NOMO-1 (cell line): ENCODE data around the gene GOLGA8Q.
"Not testable (repeated sequence)": the region's sequence is repeated elsewhere in the genome, so short reads cannot be mapped to it uniquely, and the experiment has no call there.

ENCODE experiments used
- DNase-seq, 2 experiments: peaks; one replicate each; lab custom pipeline; 2025; ENCODE audit not compliant: unreplicated experiment in 2 of 2; lab: John Stamatoyannopoulos, UW

GOLGA8Q gene, protein sequence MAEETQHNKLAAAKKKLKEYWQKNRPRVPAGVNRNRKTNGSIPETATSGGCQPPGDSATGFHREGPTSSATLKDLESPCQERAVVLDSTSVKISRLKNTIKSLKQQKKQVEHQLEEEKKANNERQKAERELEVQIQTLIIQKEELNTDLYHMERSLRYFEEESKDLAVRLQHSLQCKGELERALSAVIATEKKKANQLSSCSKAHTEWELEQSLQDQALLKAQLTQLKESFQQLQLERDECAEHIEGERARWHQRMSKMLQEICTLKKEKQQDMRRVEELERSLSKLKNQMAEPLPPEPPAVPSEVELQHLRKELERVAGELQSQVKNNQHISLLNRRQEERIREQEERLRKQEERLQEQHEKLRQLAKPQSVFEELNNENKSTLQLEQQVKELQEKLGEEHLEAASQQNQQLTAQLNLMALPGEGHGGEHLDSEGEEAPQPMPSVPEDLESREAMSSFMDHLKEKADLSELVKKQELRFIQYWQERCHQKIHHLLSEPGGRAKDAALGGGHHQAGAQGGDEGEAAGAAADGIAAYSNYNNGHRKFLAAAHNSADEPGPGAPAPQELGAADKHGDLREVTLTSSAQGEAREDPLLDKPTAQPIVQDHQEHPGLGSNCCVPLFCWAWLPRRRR

GRCh38 chr15:30551750-30552149 lies at the start of gene GOLGA8Q:
GOLGA8Q (plus strand) TSS chr15:30552050; CDS start chr15:30552078, 28 bp downstream.
- DNase-seq = not testable (repeated sequence)

GRCh38 chr15:30502904-30503781 lies 48.7 kb upstream of the GOLGA8Q start:
- not testable (repeated sequence) for DNase-seq

DNA sequence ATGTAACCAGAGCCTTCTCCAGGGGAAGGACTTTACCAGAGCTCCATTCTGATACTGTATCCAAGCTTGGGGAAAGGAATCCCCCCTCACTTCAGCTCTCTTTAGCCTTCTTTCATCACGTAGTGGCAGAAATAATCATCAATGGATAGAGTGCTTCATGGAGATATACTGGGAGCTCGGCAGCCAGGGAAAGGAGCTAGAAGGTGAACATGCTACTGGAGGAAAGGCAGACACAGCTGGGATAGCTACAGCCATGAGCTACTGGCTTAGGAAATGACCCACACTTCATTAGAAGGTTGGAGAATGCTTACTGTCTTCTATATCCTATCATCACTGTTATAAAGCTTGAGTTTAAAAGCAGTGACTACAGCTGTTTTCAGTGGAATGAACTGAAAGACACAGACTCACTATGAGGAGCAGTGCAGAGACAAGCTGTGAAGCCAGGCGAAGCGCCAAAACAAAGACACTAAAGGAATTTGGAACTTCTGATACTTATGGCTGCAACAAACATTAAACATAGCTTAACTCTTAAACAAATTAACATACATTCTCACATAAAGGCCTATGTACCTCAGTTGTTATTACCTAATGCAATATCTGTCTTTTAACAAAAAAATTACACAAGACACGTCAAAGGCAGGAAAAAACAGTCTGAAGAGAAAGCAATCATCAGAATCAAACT lies 47.5 kb upstream of the GOLGA8Q start:
- not testable (repeated sequence) for DNase-seq

DNA sequence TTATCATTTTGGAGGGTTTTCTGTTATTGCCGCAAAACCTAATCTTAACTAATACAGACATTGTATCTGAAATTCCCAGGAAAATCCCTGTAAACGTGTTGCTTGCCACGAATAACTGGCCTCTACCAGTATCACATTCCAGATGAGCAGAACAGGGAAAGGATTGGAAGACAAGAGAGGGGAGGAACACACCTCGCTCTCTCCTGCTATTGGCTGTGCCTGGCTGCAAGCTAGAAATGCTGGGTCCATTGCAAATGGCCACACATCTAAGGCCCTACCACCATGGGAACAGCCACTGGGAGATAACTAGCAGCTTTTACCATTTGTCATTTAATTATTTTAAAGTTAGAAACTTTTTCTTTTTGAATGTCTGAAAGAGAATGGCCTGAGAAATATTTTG lies 37.3 kb upstream of the GOLGA8Q start:
- DNase-seq = not testable (repeated sequence)

DNA sequence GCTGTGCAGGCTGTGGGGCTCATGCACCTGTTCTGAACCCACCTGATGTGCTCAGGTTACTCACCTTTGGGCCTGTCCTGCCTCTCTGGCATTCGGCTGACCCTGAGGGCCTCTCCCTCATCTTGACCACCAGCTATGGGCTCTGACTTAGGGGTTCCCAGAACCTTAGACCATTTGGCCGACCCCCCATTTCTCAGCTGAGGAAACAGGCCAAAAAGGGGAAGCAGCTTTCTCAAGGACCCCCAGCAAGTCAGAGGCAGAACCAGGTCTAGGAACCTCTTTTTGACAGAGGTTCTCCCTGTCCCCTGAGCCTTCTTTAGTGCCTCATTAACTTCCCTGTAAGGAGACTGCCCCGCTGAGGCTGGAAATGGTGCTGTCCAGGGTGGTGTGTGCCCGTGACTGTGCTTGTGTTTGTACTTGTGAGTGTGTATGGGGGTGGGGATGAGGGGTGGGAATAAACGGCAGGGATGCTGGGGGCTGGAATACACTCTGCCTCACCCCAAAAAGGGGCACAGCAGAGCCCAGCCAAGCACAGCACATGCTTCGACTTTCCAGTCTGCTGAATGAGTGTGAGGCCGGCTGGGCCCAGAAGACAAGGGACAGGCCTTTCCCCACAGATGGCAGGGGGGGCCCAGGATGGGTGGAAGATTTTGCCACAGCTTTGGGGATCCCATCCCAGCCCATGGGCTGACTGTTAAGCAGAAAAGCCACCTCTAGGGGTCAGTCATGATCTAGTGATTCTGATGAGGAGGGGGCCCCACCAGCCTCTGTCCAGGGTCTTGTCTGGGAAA lies 28.2 kb upstream of the GOLGA8Q start:
- DNase-seq = not testable (repeated sequence)

GRCh38 chr15:30525912-30526311 lies 25.9 kb upstream of the GOLGA8Q start:
- not testable (repeated sequence) for DNase-seq

- DNase-seq = not testable (repeated sequence)
Observed at GRCh38 chr15:30529049-30529448, 22.8 kb upstream of the GOLGA8Q start.

DNA sequence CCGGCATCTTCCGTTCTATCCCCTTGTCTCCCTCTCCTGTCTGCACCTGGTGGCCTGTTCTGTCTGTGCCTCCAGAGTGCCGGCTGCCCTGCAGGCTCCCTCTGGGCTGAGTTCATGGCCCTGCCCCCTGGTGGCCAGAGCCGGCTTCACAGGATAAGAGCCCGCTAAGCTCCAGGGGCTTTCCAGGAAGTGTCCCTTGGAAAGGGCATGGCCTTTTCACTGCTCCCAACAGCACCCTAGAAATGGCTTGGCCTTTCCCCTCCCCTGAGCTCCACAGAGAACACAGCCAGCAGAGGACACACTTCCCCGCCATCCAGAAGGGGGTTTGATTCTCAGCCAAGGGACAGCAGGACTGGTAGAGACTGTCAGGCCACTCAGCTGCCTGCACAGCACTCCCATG lies 15.1 kb downstream of the GOLGA8Q start:
- DNase-seq = not testable (repeated sequence)

DNA sequence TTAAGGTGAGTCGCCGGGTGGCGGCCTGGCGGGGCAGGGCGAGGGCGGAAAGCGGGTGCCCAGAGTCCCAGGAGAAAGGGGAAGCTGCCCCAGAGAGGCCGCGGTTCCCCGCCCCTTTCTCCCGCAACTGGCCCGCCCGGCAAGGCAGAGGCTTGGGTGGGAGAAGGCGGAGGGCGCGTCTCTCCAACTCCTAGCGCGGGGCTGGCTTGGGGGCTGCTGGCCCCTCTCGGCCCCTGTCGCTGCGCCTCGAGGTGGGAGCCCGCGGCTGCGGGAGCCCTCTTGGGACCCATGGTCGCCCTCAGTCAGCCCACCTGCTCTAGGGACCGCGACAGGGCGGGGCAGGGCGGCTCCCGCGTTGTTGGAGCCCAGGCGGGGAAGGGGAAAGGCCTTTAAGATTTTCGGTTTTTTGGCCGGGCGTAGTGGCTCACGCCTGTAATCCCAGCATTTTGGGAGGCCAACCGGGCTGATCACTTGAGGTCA lies 21.2 kb downstream of the GOLGA8Q start:
- not testable (repeated sequence) for DNase-seq

DNA sequence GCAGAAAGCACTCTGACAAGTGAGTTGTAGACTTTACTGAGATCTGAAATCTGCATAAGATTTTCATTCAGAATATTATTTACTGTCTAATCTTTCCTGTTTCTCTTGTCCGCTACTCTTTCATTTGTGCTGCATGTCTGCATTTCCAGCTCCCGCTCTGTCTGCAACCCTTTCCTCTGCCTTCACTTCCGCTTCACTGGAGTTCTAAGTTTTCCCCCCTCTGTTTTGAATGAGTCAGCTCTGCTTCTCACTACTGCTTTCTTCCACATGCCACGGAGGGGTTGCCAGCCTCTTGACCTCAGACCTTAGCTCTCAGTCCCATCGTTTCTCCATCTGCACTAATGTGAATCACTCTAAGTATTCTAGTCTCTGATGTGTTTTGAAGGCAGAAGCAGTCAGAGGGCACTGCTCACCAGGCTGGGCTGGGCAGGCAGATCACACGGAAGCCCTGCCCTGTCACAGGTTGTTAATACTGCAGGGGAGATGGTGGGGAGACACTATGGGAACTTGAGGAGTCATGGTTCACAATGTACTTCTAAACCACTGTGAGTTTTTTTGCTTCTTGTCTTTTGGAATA lies 27.6 kb downstream of the GOLGA8Q start:
- DNase-seq = not testable (repeated sequence)

GRCh38 chr15:30580716-30581115 lies 28.9 kb downstream of the GOLGA8Q start:
- not testable (repeated sequence) for DNase-seq

DNA sequence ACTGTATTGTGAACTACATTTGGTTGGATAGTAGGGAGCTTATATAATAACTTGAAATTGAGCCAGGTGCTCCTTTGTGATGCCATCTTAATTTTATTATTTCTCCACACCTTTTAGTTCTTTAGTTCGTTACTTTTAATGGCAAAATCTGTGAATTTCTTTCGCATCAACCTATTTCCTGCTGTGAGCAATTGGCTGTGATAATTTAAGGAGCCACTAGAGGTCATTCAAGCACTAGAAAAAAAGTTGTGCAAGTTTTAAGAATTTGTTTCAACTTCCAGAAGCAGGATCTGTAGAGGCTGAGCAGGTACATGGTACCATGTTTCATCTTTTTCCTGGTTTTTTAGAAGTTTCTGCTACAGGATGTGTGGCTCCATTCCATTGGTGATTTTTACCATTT lies 47.1 kb downstream of the GOLGA8Q start:
- not testable (repeated sequence) for DNase-seq

DNA sequence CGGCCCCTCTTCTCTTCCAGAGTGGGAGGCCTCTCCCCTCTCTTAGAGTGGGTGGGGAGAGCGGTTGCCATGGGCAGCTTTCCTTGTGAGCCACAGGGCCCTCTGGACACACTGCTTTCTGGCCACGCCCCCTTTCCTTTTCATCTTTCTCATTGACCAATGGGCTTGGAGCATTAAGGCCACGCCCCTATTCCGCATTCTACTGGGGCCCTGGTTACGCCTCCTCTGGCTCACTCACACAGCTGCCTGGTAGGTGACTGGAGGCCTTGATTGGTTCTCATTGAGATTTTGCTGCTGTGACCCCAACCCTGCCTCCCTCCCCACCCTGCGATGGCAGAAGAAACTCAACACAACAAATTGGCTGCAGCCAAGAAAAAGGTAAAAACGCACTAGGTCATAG lies 51.9 kb downstream of the GOLGA8Q start, which contains the start of gene GOLGA8H:
TSS of gene GOLGA8H (plus strand) at position 233 of the 400 bp plus-strand sequence. CDS start at position 331, 98 bp downstream.
- not testable (repeated sequence) for DNase-seq
